GM12878 (cell line): ENCODE results near the gene HMGXB3.

Source experiments
- CBX5 ChIP-seq: sonication (generic); IDR thresholded peaks from 2 replicates; pipeline ENCODE4 v1.6.1; 2016; ENCODE audit warnings: low read depth, moderate library complexity, mild to moderate bottlenecking, inconsistent platforms
- CEBPB ChIP-seq, 2 experiments: fragments of 150-350 bp in 1 of 2; IDR thresholded peaks; 2 replicates each; pipeline ENCODE4 v1.6.1; 2012 to 2014; ENCODE audit warnings: low read depth in 2 of 2, low read length in 2 of 2, borderline replicate concordance in 1 of 2, inconsistent platforms in 1 of 2
- NFYB ChIP-seq: IDR thresholded peaks from 2 replicates; pipeline ENCODE4 v1.6.1; 2011; ENCODE audit warnings: low read depth, mild to moderate bottlenecking, low read length, improper control_type of control experiment, moderate library complexity; ENCODE audit not compliant: insufficient read depth

DNA sequence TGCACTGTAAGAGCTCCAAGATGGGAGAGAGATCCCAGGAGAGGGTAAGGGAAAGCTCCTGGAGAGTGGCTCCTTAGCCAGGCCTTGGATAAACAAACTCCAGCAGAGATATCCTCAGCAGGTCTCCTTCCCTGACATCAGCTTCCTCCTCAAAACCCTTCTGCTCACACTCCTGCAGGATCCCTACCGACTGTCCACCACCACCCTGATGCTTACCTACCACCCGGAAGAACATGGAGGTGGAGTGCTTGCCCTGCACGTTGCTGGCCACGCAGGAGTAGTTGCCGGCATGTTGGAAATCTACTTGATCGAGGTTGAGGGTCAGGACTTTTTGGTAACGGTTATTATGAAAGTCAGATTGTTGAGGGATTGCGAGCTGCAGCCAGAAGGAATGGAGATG, 76.5 kb downstream of the HMGXB3 start:
- TF ChIP-seq CBX5 = no peak
- TF ChIP-seq NFYB = no peak
- no peak for TF ChIP-seq CEBPB (IDR thresholded peaks at IDR 0.05; ENCODE audit: borderline replicate concordance in 1 of 2, low read depth in 2 of 2, low read length in 2 of 2)
